LNCaP clone FGC (cell line): ENCODE results near the gene ANO6.

Experiments used
- DNase-seq: peaks from one replicate; pipeline ENCODE4 v3.0.0-alpha.2; 2011; ENCODE audit warnings: low read depth
- H3K4me3 ChIP-seq: 2 replicates; pipeline ENCODE4 v1.5.1; 2011; ENCODE audit warnings: mild to moderate bottlenecking, low read depth, low read length, control low read depth
- TF ChIP-seq, protein P1 (sequence below): IDR thresholded peaks from 2 replicates; pipeline ENCODE4 v1.5.1; 2012; ENCODE audit warnings: mild to moderate bottlenecking; ENCODE audit not compliant: control insufficient read depth, insufficient read depth; ENCODE audit errors: extremely low read depth

ANO6 gene

DNA sequence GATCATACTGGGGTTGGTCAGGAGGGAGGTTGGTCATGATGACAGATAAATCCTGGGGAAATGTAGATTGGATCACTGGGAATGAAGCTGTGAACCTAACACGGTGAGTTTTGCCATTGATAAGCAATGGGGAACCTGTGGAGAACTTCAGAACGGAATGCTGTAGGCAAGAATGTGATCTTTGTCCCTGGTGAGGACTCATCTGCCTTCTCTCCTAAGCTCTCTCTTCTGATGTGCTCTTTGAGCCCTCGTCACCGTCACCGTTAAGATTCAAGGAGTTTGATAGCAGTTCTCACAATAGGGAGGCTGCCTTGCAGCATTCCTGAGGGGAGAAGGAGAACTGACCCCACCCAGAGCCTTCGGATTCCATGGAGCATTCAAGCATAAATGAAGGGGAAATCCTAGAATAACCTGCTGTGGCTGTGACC, 217.6 kb downstream of the ANO6 start:
- TF ChIP-seq, protein P1, sequence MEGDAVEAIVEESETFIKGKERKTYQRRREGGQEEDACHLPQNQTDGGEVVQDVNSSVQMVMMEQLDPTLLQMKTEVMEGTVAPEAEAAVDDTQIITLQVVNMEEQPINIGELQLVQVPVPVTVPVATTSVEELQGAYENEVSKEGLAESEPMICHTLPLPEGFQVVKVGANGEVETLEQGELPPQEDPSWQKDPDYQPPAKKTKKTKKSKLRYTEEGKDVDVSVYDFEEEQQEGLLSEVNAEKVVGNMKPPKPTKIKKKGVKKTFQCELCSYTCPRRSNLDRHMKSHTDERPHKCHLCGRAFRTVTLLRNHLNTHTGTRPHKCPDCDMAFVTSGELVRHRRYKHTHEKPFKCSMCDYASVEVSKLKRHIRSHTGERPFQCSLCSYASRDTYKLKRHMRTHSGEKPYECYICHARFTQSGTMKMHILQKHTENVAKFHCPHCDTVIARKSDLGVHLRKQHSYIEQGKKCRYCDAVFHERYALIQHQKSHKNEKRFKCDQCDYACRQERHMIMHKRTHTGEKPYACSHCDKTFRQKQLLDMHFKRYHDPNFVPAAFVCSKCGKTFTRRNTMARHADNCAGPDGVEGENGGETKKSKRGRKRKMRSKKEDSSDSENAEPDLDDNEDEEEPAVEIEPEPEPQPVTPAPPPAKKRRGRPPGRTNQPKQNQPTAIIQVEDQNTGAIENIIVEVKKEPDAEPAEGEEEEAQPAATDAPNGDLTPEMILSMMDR, result no peak
- H3K4me3 ChIP-seq, result no peak overlapping the region
- no peak for DNase-seq

DNA sequence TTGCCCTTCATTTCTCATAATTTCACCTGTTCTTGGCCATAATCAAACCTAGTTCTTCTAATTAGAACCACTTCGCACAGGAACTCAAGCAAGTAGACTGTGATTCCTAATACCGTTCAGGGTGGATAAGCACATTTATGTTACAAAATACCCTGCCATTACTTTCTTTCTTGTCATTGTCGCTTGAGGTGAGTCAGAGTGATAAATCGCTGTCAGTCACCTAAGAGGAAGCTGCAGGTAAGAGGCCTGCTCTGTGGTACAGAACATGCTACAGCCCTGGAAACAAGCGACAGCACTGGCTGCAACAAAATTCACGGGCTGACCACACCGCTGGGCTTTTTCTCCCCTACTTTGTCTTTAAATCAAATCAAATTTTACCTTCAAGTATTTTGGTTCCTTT, 218.2 kb downstream of the ANO6 start:
- H3K4me3 ChIP-seq, result no peak overlapping the region
- TF ChIP-seq, protein P1, result no peak
- no peak for DNase-seq

DNA sequence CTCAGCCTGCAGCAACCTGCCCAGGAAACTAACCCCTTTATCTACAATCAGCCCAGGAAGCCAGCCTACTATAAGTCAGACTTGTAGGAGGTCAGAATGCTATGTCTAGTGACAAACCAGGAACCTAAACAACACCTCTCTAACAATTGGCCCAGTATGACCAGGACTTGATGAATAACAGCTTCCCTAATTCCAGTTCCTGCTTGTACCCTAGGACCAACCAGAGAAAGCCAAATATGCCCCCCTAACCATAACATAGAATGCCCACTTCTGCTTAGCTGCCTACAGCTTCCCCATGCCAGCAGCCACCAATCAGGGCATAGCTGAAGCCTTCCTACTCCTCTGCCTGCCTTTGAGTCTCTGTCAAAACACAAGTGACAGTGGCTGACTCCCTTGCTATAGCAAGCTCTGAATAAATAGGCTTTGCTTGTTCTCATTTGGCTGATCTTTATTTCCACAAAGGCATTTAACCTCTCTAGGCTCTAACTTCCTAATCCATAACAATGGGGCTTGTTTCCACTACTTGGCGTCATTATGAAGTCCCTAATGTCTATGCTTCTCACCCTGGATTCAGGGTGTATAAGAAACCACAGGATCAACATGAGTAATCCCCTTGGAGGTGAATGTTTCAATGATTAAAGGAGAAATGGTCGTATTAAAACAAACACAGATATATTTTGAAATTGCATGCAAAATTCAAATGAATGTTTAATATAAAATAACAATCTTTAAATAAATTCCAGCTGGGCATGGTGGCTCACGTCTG, 220.2 kb downstream of the ANO6 start:
- H3K4me3 ChIP-seq, result no peak overlapping the region
- TF ChIP-seq, protein P1, result no peak
- no peak for DNase-seq

DNA sequence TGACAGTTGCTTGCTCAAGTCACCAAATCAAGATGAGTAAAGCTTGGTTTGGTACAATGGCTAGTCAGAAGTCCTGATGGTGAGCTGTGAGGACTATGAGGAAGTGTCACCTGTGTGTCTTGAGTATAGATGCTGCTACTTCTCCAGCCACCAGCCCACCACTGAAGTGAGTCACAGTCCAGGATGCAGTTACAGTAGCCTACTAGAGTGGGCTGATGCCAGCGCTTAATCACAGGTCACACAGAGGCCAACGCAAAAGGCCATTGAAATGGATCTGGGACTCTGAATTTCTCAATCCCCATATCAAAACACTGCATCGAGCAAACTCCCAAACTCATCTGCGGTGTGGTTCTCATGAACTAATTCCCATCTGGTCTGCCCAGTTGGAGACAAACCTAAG, 223.1 kb downstream of the ANO6 start:
- H3K4me3 ChIP-seq, result no peak overlapping the region
- TF ChIP-seq, protein P1, result no peak
- DNase-seq, result no peak

DNA sequence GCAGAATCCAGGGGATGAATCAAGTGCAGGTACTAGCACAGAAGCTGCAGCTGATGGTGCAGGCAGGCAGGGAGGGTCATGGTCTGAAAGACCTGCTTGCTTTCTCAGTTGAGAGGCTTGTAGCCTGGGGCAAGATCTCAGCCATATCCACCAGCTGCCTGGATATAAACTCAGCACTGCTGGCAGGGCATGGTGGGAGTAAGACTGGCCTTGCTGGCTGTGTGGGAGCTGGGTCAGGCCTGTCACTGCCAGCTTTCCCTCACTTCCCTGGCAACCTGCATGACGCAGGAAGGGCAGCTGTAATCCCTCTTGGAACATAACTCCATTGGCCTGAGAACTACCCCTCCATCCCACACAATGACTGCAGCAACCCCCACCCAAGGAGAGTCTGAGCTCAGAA, 230.1 kb downstream of the ANO6 start:
- TF ChIP-seq, protein P1, result no peak
- DNase-seq, result no peak
- no peak overlapping the region for H3K4me3 ChIP-seq

DNA sequence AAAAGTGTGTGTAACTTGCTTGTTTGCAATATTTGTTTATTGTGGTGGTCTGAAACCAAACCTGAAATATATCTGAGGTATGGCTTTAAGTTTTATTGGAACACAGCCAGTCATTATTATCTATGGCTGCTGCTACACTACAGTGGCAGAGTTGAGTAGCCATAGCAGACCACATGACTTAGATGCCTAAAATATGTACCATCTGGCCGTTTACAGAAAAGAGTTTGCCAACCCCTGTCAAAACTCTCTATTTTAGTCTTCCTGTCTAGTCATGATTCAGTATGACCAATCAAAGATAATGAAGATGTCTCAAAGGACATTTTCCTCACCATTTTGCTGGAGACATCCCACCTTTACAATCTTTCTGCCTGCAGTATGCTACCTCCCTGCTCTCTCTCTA, 242.3 kb downstream of the ANO6 start:
- no peak for DNase-seq
- TF ChIP-seq, protein P1, result no peak
- H3K4me3 ChIP-seq, result no peak overlapping the region
